CD4-positive, alpha-beta T cell (primary cell): ENCODE data around the gene ITPRIP. TPM values are rescaled to one million over a fixed set of nuclear protein-coding genes. Genes with fewer than 3 reads are reported as not detected.

Source experiments
- ATAC-seq: fragments of 200-7000 bp; cut with Tn5 transposase; one replicate; pipeline ENCODE4 v1.10.0; 2022; ENCODE audit warnings: mild to moderate bottlenecking; ENCODE audit not compliant: poor library complexity
- CTCF ChIA-PET: fragments of 350-600 bp; sonication (Branson Sonifier 250); formaldehyde crosslinking; loops from one replicate; lab custom pipeline; 2021; ENCODE audit warnings: antibody characterized with exemption, inconsistent platforms; lab: Charles Lee
- POLR2A ChIA-PET: fragments of 350-600 bp; sonication (Branson Sonifier 250); formaldehyde crosslinking; loops from one replicate; lab custom pipeline; 2021; ENCODE audit warnings: antibody characterized with exemption, inconsistent platforms; lab: Charles Lee
- DNase-seq, 14 experiments: peaks; one replicate each; pipeline ENCODE4 v3.0.0-alpha.2; 2013 to 2020; ENCODE audit warnings: mixed read lengths in 2 of 14
- H3K27ac ChIP-seq, 2 donors: one replicate each; pipeline versions ENCODE4 v1.5.1 to v1.7.0; 2013; ENCODE audit warnings: low read length in 2 of 2, low read depth in 1 of 2, mild to moderate bottlenecking in 1 of 2
- H3K27me3 ChIP-seq, 2 experiments: 1 replicate in 1 of 2; 2 replicates in 1 of 2; pipeline versions ENCODE4 v1.6.1 to v1.7.0; 2013; ENCODE audit warnings: low read length in 2 of 2, control low read depth in 1 of 2, mild to moderate bottlenecking in 1 of 2, moderate library complexity in 1 of 2; ENCODE audit not compliant: insufficient read depth in 2 of 2, control insufficient read depth in 1 of 2
- H3K36me3 ChIP-seq: one replicate; pipeline ENCODE4 v1.6.1; 2013; ENCODE audit warnings: low read length, control low read depth; ENCODE audit not compliant: insufficient read depth
- H3K4me1 ChIP-seq: one replicate; pipeline ENCODE4 v1.6.1; 2013; ENCODE audit warnings: low read length, control low read depth; ENCODE audit not compliant: insufficient read depth
- H3K4me3 ChIP-seq: one replicate; pipeline ENCODE4 v1.5.1; 2013; ENCODE audit warnings: mild to moderate bottlenecking, low read length, moderate library complexity
- H3K9me3 ChIP-seq, 2 experiments: 1 replicate in 1 of 2; 2 replicates in 1 of 2; pipeline versions ENCODE4 v1.6.1 to v1.7.0; 2013; ENCODE audit warnings: low read length in 2 of 2, mild to moderate bottlenecking in 2 of 2, control low read depth in 1 of 2, moderate library complexity in 1 of 2; ENCODE audit not compliant: control insufficient read depth in 1 of 2, insufficient read depth in 1 of 2
- H3K27ac Mint-ChIP-seq: one replicate; pipeline ENCODE4 v1.8.0; 2020; ENCODE audit warnings: mixed read lengths
- H3K27me3 Mint-ChIP-seq: one replicate; pipeline ENCODE4 v1.8.0; 2021; ENCODE audit warnings: mixed read lengths
- H3K36me3 Mint-ChIP-seq: one replicate; pipeline ENCODE4 v1.8.0; 2021; ENCODE audit warnings: low read depth, mixed read lengths
- H3K4me1 Mint-ChIP-seq: one replicate; pipeline ENCODE4 v1.8.0; 2021; ENCODE audit warnings: low read depth, mixed read lengths
- H3K4me3 Mint-ChIP-seq: one replicate; pipeline ENCODE4 v1.8.0; 2020; ENCODE audit warnings: mild to moderate bottlenecking, mixed read lengths
- H3K9me3 Mint-ChIP-seq: one replicate; pipeline ENCODE4 v1.8.0; 2020; ENCODE audit warnings: mixed read lengths
- intact Hi-C, 2 experiments: fragments of 100-400 bp; cut with DNase I in 1 of 2; cut with micrococcal nuclease in 1 of 2; formaldehyde crosslinking; loops; one replicate each; pipeline versions ENCODE4 v1.15.1 to v1.9.0; 2023 to 2025; cut with DNase I, micrococcal nuclease
- total RNA-seq, 174 experiments: library from RNA in 2 of 174; stranded (reverse) in 2 of 174; gene quantifications; one replicate each; pipeline ENCODE4 v1.2.3 and lab custom pipeline; 2021 to 2026
- TF ChIP-seq, protein P1 (sequence below): fragments of 200-600 bp; IDR thresholded peaks from one replicate; pipeline ENCODE4 v1.8.0; 2022; ENCODE audit warnings: antibody characterized with exemption, mild to moderate bottlenecking

ITPRIP gene
- total RNA-seq, 2 experiments from 2014 or later: 127 to 133 TPM

DNA sequence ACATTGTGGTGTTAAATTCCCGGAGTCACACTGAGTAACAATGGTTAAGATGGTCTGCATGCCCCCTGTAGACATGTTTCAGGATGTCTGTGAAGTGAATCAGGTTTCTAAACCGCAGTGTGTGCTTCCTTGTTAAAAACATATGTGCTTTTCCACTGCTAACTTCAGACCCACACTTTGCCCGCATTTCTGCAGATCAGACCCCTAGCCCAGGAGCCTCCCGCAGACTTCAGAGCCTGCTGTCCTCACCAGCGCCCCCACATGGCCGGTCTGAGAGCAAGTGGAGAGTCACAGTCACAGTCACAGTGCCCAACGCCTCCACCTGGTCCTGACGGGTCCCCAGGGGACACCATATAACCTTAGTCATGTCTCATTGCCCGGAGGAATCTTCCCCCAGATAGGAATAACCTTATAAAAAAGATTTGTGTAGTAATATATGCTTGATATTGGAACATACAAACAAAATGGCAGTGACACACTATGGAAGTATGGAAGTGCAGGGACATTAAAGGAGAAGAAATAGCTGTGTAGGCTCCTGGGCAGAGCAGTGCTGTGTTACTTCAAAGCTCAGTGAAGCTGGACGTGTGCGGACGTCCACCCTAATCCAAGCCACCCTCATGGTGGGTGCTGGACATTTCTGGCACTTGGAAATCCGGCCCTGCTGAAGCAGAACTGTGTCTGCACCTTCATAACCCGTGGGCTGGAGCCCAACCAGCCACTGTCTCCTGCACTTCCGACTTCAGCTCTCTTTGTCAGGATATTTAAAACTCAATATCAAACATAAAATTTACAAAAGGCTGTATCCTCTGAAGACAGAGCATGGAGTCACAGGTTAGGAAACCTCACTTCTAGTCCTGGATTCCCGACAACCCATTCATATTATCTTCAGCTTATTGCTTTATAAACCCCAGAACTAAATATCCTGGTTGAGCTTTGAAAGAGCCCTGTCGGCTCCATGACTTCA lies 40.3 kb downstream of the ITPRIP start:
- no peaks in the 10 kb centered on the region for H3K36me3 ChIP-seq
- H3K36me3 Mint-ChIP-seq: no peaks in the 10 kb centered on the region
- H3K4me3 ChIP-seq: no peak overlapping the region
- peaks cover 36% of the 10 kb centered on the region for H3K4me1 Mint-ChIP-seq
- intact Hi-C loops: no loop called here
- no peak overlapping the region for H3K27ac ChIP-seq
- DNase-seq (peak in 5 of 14 experiments; percentile 17 to 53 (median 43)), ATAC-seq (no peak)
- H3K27ac Mint-ChIP-seq: no peak overlapping the region
- no peaks in the 10 kb centered on the region for H3K9me3 ChIP-seq
- no peak overlapping the region for H3K4me3 Mint-ChIP-seq
- no peaks in the 10 kb centered on the region for H3K27me3 Mint-ChIP-seq
- no peaks in the 10 kb centered on the region for H3K9me3 Mint-ChIP-seq
- H3K4me1 ChIP-seq: peaks cover 14% of the 10 kb centered on the region
- TF ChIP-seq, protein P1, sequence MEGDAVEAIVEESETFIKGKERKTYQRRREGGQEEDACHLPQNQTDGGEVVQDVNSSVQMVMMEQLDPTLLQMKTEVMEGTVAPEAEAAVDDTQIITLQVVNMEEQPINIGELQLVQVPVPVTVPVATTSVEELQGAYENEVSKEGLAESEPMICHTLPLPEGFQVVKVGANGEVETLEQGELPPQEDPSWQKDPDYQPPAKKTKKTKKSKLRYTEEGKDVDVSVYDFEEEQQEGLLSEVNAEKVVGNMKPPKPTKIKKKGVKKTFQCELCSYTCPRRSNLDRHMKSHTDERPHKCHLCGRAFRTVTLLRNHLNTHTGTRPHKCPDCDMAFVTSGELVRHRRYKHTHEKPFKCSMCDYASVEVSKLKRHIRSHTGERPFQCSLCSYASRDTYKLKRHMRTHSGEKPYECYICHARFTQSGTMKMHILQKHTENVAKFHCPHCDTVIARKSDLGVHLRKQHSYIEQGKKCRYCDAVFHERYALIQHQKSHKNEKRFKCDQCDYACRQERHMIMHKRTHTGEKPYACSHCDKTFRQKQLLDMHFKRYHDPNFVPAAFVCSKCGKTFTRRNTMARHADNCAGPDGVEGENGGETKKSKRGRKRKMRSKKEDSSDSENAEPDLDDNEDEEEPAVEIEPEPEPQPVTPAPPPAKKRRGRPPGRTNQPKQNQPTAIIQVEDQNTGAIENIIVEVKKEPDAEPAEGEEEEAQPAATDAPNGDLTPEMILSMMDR: no peak
- ChIA-PET POLR2A (interaction anchor here (0.7 kb wide), 1 partner anchor 23 kb away, joined by 3 read pairs; no protein-coding TSS in a partner anchor), CTCF (interaction anchor here (0.6 to 0.8 kb wide), 2 partner anchors 16 to 324 kb away, joined by 3 to 4 read pairs; no protein-coding TSS in a partner anchor)
- H3K27me3 ChIP-seq: no peaks in the 10 kb centered on the region

DNA sequence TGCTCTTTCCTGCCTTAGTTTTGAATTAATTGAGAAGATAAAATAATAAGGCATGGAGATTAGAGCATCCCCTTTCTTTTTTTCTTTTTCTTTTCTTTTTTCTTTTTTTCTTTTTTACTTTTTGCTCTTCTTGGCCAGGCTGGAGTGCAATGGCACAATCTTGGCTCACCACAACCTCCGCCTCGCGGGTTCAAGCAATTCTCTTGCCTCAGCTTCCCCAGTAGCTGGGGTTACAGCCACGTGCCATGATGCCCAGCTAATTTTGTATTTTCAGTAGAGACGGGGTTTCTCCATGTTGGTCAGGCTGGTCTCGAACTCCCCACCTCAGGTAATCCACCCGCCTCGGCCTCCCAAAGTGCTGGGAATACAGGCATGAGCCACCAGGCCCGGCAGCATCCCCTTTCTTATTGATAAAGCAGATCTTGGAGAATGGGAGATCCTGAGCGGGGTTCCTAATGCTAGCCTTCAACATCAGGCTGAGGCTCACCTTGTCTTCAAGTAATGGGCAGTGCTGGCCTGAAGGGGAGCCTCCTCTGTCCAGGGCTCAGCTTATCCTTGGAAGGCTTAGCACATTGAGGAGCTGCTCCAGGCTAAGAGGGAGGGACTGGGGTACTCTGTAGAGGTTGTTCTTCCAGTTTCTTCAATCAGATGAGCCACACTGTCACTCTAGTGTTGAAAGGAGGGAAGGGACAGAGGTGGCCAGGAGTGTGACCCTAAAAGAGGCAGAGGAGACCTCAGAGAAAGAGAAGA lies 41.4 kb downstream of the ITPRIP start:
- DNase-seq: no peak
- H3K36me3 Mint-ChIP-seq: no peaks in the 10 kb centered on the region
- intact Hi-C loops: no loop called here
- no peaks in the 10 kb centered on the region for H3K9me3 ChIP-seq
- no peak overlapping the region for H3K27ac ChIP-seq
- H3K27ac Mint-ChIP-seq: no peak overlapping the region
- ATAC-seq: no peak
- ChIA-PET CTCF (interaction anchor here (1.1 to 2.1 kb wide), 2 partner anchors 8 to 55 kb away, joined by 4 to 11 read pairs; no protein-coding TSS in a partner anchor), POLR2A (interaction anchor here (1.1 to 1.6 kb wide), 2 partner anchors 41 to 49 kb away, joined by 3 to 7 read pairs; partner anchors contain the start of gene ITPRIP)
- H3K36me3 ChIP-seq: no peaks in the 10 kb centered on the region
- no peaks in the 10 kb centered on the region for H3K27me3 Mint-ChIP-seq
- no peaks in the 10 kb centered on the region for H3K9me3 Mint-ChIP-seq
- H3K4me3 Mint-ChIP-seq: no peak overlapping the region
- H3K4me3 ChIP-seq: no peak overlapping the region
- peaks cover 14% of the 10 kb centered on the region for H3K4me1 ChIP-seq
- H3K27me3 ChIP-seq: no peaks in the 10 kb centered on the region
- TF ChIP-seq, protein P1: no peak
- H3K4me1 Mint-ChIP-seq: peaks cover 35% of the 10 kb centered on the region

DNA sequence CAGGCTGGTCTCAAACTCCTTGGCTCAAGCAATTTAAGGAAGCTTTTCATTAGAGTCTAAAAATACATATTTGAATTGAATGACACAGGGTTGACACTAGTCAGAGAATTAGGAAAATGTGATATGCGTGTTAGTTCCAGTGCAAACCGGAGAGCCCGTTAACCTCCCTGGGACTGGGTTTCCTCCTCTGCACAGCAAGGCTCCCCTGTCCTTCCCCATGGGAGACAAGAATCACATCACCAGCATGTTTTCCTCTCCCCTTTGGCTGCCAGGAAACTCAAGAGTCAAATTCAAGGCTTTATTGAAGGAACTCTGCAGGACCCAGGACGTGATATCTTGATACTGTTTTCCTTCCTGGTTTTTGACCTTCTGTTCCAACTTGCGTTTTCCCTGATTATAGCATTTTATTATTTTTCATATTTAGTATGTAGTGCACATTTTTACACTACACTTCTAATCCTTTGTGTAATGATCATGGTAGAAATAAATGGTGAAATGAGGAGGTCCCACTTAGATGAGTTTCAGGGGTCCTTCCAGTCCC lies 44.4 kb downstream of the ITPRIP start:
- H3K27ac Mint-ChIP-seq: no peak overlapping the region
- DNase-seq: no peak
- no peak overlapping the region for H3K4me3 Mint-ChIP-seq
- TF ChIP-seq, protein P1: peak; percentile 8
- Histone ChIP-seq H3K4me1 (peaks cover 8% of the 10 kb centered on the region), H3K27ac (no peak overlapping the region), H3K36me3 (no peaks in the 10 kb centered on the region), H3K9me3 (no peaks in the 10 kb centered on the region), H3K4me3 (no peak overlapping the region), H3K27me3 (peaks cover 0 to 4% of the 10 kb centered on the region in 2 experiments)
- CTCF ChIA-PET: interaction anchor here (0.6 to 5.3 kb wide), 4 partner anchors 12 to 182 kb away, joined by 3 to 37 read pairs (median 6); partner anchors contain the start of gene CFAP58
- H3K36me3 Mint-ChIP-seq: no peaks in the 10 kb centered on the region
- peaks cover 14% of the 10 kb centered on the region for H3K27me3 Mint-ChIP-seq
- intact Hi-C loops: no loop called here
- H3K9me3 Mint-ChIP-seq: no peaks in the 10 kb centered on the region
- POLR2A ChIA-PET: interaction anchor here (1.4 kb wide), 1 partner anchor 45 kb away, joined by 5 read pairs; no protein-coding TSS in a partner anchor
- no peak for ATAC-seq
- H3K4me1 Mint-ChIP-seq: peaks cover 13% of the 10 kb centered on the region
